Left ventricle myocardium inferior (tissue), 1 donor: ENCODE data around the gene PCDH8. TPM values are rescaled to one million over a fixed set of nuclear protein-coding genes. Genes with fewer than 3 reads are reported as not detected.

Experiments used
- DNase-seq: peaks from one replicate; pipeline ENCODE4 v3.0.0-alpha.2; 2020
- H3K27ac ChIP-seq: fragments of 200-600 bp; replicated peaks from 2 replicates; pipeline ENCODE4 v1.8.0; 2021
- H3K27me3 ChIP-seq: fragments of 200-600 bp; 2 replicates; pipeline ENCODE4 v1.8.0; 2021; ENCODE audit warnings: low read depth
- H3K36me3 ChIP-seq: fragments of 200-600 bp; 2 replicates; pipeline ENCODE4 v1.8.0; 2021
- H3K4me1 ChIP-seq: fragments of 200-600 bp; 2 replicates; pipeline ENCODE4 v1.8.0; 2021
- H3K4me3 ChIP-seq: fragments of 200-600 bp; 2 replicates; pipeline ENCODE4 v1.8.0; 2021; ENCODE audit warnings: mild to moderate bottlenecking, moderate library complexity
- H3K9me3 ChIP-seq: fragments of 200-600 bp; replicated peaks from 2 replicates; pipeline ENCODE4 v1.8.0; 2021
- intact Hi-C: fragments of 100-400 bp; cut with micrococcal nuclease; formaldehyde crosslinking; loops from one replicate; pipeline ENCODE4 v1.11.0; 2022
- total RNA-seq: library from RNA; stranded (reverse); fragmentation: NEBNext Ultra II Directional; extraction: Animal tissue kit (Norgen Biotek cat#: 25700); gene quantifications from one replicate; pipeline ENCODE4 v1.2.1, GENCODE V29; 2021
- TF ChIP-seq, protein P1 (sequence below): fragments of 200-600 bp; IDR thresholded peaks from 2 replicates; pipeline ENCODE4 v1.8.0; 2021; ENCODE audit warnings: antibody characterized with exemption, mild to moderate bottlenecking, borderline replicate concordance
- donor health status: DM: no; HTN: yes; CAD: no; lungs with severe emphysema.

PCDH8 gene
- total RNA-seq, 1 donor from 2014 or later, result not detected

DNA sequence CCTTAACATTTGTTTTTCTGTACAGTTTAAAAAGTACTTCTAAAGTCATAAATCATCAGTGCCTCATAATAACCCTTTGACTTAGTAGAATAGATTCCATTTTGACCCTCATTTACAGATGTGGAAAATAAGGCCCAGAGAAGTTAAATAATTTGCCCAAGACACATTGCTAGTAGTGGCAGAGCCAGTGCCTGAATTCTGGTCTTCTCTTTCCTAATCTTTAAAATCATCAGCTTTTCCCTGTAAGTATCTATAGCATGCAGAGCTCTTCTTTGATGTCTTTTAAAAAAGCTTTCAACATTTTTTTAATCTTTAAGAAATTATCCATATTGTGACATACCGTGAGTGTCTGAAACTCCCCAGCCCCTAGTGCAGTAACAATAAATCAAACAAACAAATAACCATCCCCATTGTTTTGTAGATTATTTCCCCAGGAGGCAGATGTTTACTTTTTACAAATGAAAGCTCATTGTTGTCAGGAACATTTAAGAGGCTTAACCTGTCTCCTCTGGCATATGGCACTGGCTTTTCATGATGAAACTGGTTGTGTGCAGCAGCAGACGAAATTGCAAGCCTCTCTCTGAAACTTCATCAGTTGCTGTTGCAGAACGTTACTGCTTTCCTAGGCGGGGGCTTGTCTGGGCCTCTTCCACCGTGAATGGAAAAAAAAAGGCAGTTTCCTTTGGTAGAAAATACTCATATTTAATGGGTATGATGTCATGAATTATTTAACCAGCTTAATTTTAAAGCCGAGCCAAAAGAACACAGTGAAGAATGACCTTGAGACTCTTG lies 31.7 kb upstream of the PCDH8 start:
- no peak overlapping the region for H3K27ac ChIP-seq

DNA sequence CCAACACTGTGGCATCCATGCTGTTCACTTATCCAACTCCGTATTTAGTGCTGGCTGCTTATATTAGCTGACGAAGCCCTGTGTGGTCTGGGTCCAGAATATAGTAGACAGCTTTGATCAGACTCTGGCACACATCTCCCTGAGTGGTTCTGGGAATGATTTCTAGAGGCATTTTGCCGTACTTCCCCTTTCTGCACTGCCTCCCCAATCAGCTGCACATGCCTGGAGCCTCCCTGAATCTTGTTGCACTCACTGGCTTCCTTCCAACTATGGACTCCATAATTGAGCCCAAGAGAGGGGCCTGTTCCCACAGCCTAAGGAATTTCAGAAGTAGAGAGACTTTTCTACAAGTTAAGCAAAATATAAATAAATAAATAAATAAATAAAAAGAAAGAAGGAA lies 30.4 kb upstream of the PCDH8 start:
- TF ChIP-seq, protein P1, sequence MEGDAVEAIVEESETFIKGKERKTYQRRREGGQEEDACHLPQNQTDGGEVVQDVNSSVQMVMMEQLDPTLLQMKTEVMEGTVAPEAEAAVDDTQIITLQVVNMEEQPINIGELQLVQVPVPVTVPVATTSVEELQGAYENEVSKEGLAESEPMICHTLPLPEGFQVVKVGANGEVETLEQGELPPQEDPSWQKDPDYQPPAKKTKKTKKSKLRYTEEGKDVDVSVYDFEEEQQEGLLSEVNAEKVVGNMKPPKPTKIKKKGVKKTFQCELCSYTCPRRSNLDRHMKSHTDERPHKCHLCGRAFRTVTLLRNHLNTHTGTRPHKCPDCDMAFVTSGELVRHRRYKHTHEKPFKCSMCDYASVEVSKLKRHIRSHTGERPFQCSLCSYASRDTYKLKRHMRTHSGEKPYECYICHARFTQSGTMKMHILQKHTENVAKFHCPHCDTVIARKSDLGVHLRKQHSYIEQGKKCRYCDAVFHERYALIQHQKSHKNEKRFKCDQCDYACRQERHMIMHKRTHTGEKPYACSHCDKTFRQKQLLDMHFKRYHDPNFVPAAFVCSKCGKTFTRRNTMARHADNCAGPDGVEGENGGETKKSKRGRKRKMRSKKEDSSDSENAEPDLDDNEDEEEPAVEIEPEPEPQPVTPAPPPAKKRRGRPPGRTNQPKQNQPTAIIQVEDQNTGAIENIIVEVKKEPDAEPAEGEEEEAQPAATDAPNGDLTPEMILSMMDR, result no peak
- no peaks in the 10 kb centered on the region for H3K4me1 ChIP-seq
- H3K27ac ChIP-seq, result no peak overlapping the region
- peaks cover 54% of the 10 kb centered on the region for H3K27me3 ChIP-seq
- DNase-seq, result no peak
- H3K36me3 ChIP-seq, result no peaks in the 10 kb centered on the region
- no peak overlapping the region for H3K4me3 ChIP-seq
- intact Hi-C loops, result no loop called here
- peaks cover 35% of the 10 kb centered on the region for H3K9me3 ChIP-seq

More for the DNA sequence above, 31.7 kb upstream of the PCDH8 start:
- TF ChIP-seq, protein P1, result no peak
- Histone ChIP-seq H3K27me3 (peaks cover 54% of the 10 kb centered on the region), H3K4me3 (no peak overlapping the region), H3K9me3 (peaks cover 22% of the 10 kb centered on the region), H3K36me3 (no peaks in the 10 kb centered on the region), H3K4me1 (no peaks in the 10 kb centered on the region)
- DNase-seq, result no peak
- intact Hi-C loops, result no loop called here

DNA sequence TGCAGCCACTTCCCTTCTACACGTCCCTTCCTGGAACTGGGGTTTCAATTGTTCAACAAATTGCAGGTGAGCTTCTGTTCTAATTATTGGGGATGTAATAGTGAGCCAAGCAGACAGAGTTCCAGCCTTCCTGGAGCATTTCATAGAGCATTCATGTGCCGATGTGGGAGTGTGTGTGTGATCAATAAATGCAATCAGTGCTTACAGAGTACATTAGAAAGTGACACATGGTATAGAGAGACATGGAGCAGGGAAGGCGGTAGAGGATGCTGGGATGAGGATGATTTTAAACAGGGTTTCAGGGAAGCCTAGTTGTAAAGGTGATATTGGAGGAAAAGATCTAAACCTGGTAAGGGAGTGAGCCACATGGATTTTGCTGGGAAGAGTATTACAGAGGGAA lies 21.7 kb upstream of the PCDH8 start:
- Histone ChIP-seq H3K4me3 (no peak overlapping the region), H3K4me1 (no peaks in the 10 kb centered on the region), H3K9me3 (peaks cover 23% of the 10 kb centered on the region), H3K36me3 (no peaks in the 10 kb centered on the region), H3K27ac (no peak overlapping the region), H3K27me3 (peaks cover 27% of the 10 kb centered on the region)
- TF ChIP-seq, protein P1, result no peak
- DNase-seq, result no peak
- intact Hi-C loops, result no loop called here

DNA sequence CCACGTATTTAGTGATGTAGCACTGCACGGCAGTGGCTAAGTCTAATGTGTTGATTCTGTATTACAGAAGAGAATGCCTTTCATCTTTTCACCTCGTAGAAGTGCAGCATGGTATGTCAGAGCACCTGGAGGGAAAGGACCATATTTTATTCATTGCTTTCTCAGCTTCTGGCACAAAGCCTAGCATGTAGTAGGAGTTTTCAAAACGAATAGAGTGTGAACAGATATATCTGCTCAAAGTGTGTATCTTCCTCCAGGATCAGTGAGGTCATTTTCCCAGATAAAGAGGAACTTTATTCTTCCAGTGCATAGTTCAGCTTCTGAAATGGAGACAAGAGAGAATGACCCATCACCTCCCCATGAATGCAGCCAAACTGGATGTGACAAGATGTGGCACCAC lies 21.2 kb upstream of the PCDH8 start:
- H3K36me3 ChIP-seq, result no peaks in the 10 kb centered on the region
- no peak for DNase-seq
- no peaks in the 10 kb centered on the region for H3K4me1 ChIP-seq
- peaks cover 18% of the 10 kb centered on the region for H3K9me3 ChIP-seq
- no peak overlapping the region for H3K4me3 ChIP-seq
- intact Hi-C loops, result no loop called here
- H3K27me3 ChIP-seq, result peaks cover 27% of the 10 kb centered on the region
- TF ChIP-seq, protein P1, result no peak
- no peak overlapping the region for H3K27ac ChIP-seq

DNA sequence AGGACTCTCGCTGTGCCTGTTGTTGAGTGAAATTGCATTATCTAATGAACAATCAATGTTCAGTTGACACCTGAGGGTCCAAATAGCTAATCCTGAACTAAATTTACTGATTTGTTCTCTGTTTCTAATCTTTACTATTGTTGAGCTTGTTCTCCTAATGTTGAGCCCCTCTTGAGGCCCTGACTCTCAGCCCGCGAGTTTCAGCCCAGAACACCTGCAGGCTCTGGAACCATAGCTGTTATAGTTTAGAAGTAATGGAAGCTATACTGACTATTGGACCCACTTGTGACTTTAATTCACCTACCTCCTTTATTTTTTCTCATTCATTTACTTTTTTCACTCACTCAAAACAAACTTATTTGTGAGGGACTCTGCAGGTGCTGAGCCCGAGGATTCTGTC lies 20.6 kb upstream of the PCDH8 start:
- Histone ChIP-seq H3K27ac (no peak overlapping the region), H3K27me3 (peaks cover 27% of the 10 kb centered on the region), H3K9me3 (peaks cover 12% of the 10 kb centered on the region), H3K4me1 (no peaks in the 10 kb centered on the region), H3K36me3 (no peaks in the 10 kb centered on the region), H3K4me3 (no peak overlapping the region)
- intact Hi-C loops, result no loop called here
- DNase-seq, result no peak
- TF ChIP-seq, protein P1, result no peak
